ENCODE data around the gene DST. TPM values are rescaled to one million over a fixed set of nuclear protein-coding genes. Genes with fewer than 3 reads are reported as not detected.

DST gene
- total and polyA plus RNA-seq, 2 donors (not counting 1 experiment from before 2014, with no cell fraction given), result 1.5 to 1.9 TPM

- H3K27me3 ChIP-seq (replicated peaks in 1 of 4; ENCODE audit: control extremely low read depth in 1 of 4, control insufficient read depth in 3 of 4, insufficient read depth in 4 of 4, low read length in 3 of 4), result no peaks in the 10 kb centered on the region
- ATAC-seq (ENCODE audit: low read depth) (no peak), DNase-seq (no peak)
- no peaks in the 10 kb centered on the region for H4K20me1 ChIP-seq (ENCODE audit: control insufficient read depth, insufficient read depth, low read length, poor library complexity, severe bottlenecking)
- H3K4me3 ChIP-seq (ENCODE audit: control extremely low read depth in 1 of 5, extremely low read depth in 1 of 5, insufficient read depth in 1 of 5, low read depth in 2 of 5, low read length in 4 of 5), result no peak overlapping the region
- Mint-ChIP-seq H3K27me3 (no peaks in the 10 kb centered on the region), H3K4me3 (no peak overlapping the region), H3K4me1 (no peaks in the 10 kb centered on the region), H3K9me3 (ENCODE audit: insufficient read depth) (no peaks in the 10 kb centered on the region), H3K27ac (no peak overlapping the region)
- TF ChIP-seq EZH2 (IDR thresholded peaks at IDR 0.05; ENCODE audit: borderline replicate concordance, insufficient read depth, low read depth, low read length, poor library complexity, severe bottlenecking) (no peak), CTCF (IDR thresholded peaks at IDR 0.05) (no peak)
- ChIA-PET POLR2A (no interaction called here), CTCF (no interaction called here)
- H3K4me2 ChIP-seq (replicated peaks; ENCODE audit: low read depth, low read length, poor library complexity, severe bottlenecking), result no peak overlapping the region
- no peaks in the 10 kb centered on the region for H3K4me1 ChIP-seq (ENCODE audit: control insufficient read depth in 2 of 2, insufficient read depth in 2 of 2, low read length in 2 of 2)
- H3K79me2 ChIP-seq (ENCODE audit: control insufficient read depth, insufficient read depth, low read length), result no peaks in the 10 kb centered on the region
- H3K9ac ChIP-seq (ENCODE audit: low read length), result no peak overlapping the region
- H3K27ac ChIP-seq (ENCODE audit: low read length in 2 of 2), result no peak overlapping the region
- no CpG with 5 or more reads among the region's 1 CpG for WGBS (ENCODE audit: insufficient coverage)
- no peaks in the 10 kb centered on the region for H3K36me3 ChIP-seq (replicated peaks in 1 of 2; ENCODE audit: control extremely low read depth in 1 of 2, control insufficient read depth in 1 of 2, extremely low read depth in 1 of 2, insufficient read depth in 2 of 2, low read length in 1 of 2)
- H3K9me3 ChIP-seq (ENCODE audit: control extremely low read depth in 1 of 3, control insufficient read depth in 2 of 3, insufficient read depth in 1 of 3, low read length in 2 of 3), result no peaks in the 10 kb centered on the region
- intact Hi-C loops (cut with micrococcal nuclease), result no loop called here
- no peak overlapping the region for H2AFZ ChIP-seq (ENCODE audit: insufficient read depth, low read depth, low read length, poor library complexity, severe bottlenecking)
Observed at GRCh38 chr6:56624728-56625069, 18.0 kb downstream of the DST start.

GRCh38 chr6:56624046-56624727 is 18.5 kb downstream of the DST start:
- ChIA-PET POLR2A (no interaction called here), CTCF (interaction anchor here (0.7 kb wide), 1 partner anchor 100 kb away, joined by 3 read pairs; no protein-coding TSS in a partner anchor)
- H3K4me1 Mint-ChIP-seq, result no peaks in the 10 kb centered on the region
- no peak overlapping the region for H3K4me2 ChIP-seq (replicated peaks; ENCODE audit: low read depth, low read length, poor library complexity, severe bottlenecking)
- no CpG with 5 or more reads among the region's 5 CpGs for WGBS (ENCODE audit: insufficient coverage)
- no peaks in the 10 kb centered on the region for H4K20me1 ChIP-seq (ENCODE audit: control insufficient read depth, insufficient read depth, low read length, poor library complexity, severe bottlenecking)
- no peak for TF ChIP-seq CTCF (IDR thresholded peaks at IDR 0.05)
- TF ChIP-seq EZH2 (IDR thresholded peaks at IDR 0.05; ENCODE audit: borderline replicate concordance, insufficient read depth, low read depth, low read length, poor library complexity, severe bottlenecking), result no peak
- no peaks in the 10 kb centered on the region for H3K9me3 ChIP-seq (ENCODE audit: control extremely low read depth in 1 of 3, control insufficient read depth in 2 of 3, insufficient read depth in 1 of 3, low read length in 2 of 3)
- H3K4me3 ChIP-seq (ENCODE audit: control extremely low read depth in 1 of 5, extremely low read depth in 1 of 5, insufficient read depth in 1 of 5, low read depth in 2 of 5, low read length in 4 of 5), result no peak overlapping the region
- H3K9me3 Mint-ChIP-seq (ENCODE audit: insufficient read depth), result no peaks in the 10 kb centered on the region
- H3K79me2 ChIP-seq (ENCODE audit: control insufficient read depth, insufficient read depth, low read length), result no peaks in the 10 kb centered on the region
- no peak overlapping the region for H3K27ac Mint-ChIP-seq
- intact Hi-C loops (cut with micrococcal nuclease), result no loop called here
- no peaks in the 10 kb centered on the region for H3K4me1 ChIP-seq (ENCODE audit: control insufficient read depth in 2 of 2, insufficient read depth in 2 of 2, low read length in 2 of 2)
- no peaks in the 10 kb centered on the region for H3K27me3 Mint-ChIP-seq
- no peak overlapping the region for H2AFZ ChIP-seq (ENCODE audit: insufficient read depth, low read depth, low read length, poor library complexity, severe bottlenecking)
- H3K4me3 Mint-ChIP-seq, result no peak overlapping the region
- H3K9ac ChIP-seq (ENCODE audit: low read length), result no peak overlapping the region
- H3K27me3 ChIP-seq (replicated peaks in 1 of 4; ENCODE audit: control extremely low read depth in 1 of 4, control insufficient read depth in 3 of 4, insufficient read depth in 4 of 4, low read length in 3 of 4), result no peaks in the 10 kb centered on the region
- H3K36me3 ChIP-seq (replicated peaks in 1 of 2; ENCODE audit: control extremely low read depth in 1 of 2, control insufficient read depth in 1 of 2, extremely low read depth in 1 of 2, insufficient read depth in 2 of 2, low read length in 1 of 2), result no peaks in the 10 kb centered on the region
- DNase-seq (no peak), ATAC-seq (ENCODE audit: low read depth) (no peak)
- H3K27ac ChIP-seq (ENCODE audit: low read length in 2 of 2), result no peak overlapping the region

Data from B cell (primary cell).